HepG2 (cell line): Measurements from ENCODE around the gene NOPCHAP1.

ENCODE experiments used
- CEBPG ChIP-seq: IDR thresholded peaks from 2 replicates; pipeline ENCODE4 v1.6.1; 2016
- EP300 ChIP-seq, 3 experiments: sonication (generic) in 1 of 3; formaldehyde crosslinking in 1 of 3; IDR thresholded peaks; 2 replicates each; pipeline versions ENCODE4 v1.5.1 to v1.6.1; 2011 to 2020; ENCODE audit warnings: low read depth in 2 of 3, low read length in 2 of 3, borderline replicate concordance in 1 of 3, improper control_type of control experiment in 1 of 3, mild to moderate bottlenecking in 1 of 3, missing genetic modification reagents in 1 of 3, moderate library complexity in 1 of 3
- EZH2 ChIP-seq: conservative IDR thresholded peaks from 2 replicates; pipeline ENCODE4 v1.6.1; 2012; ENCODE audit warnings: mild to moderate bottlenecking, low read depth, low read length, moderate library complexity
- HNRNPUL1 ChIP-seq: fragments of 200-400 bp; formaldehyde crosslinking; IDR thresholded peaks from 2 replicates; pipeline ENCODE4 v1.6.1; 2017; ENCODE audit warnings: low read depth, mild to moderate bottlenecking, low read length, moderate library complexity
- RARA ChIP-seq: IDR thresholded peaks from 2 replicates; pipeline ENCODE4 v1.6.1; 2016; ENCODE audit warnings: missing genetic modification reagents, missing compliant biosample characterization
- ZNF234 ChIP-seq: sonication (generic); formaldehyde crosslinking; conservative IDR thresholded peaks from 2 replicates; pipeline ENCODE4 v1.5.1; 2020; ENCODE audit warnings: mild to moderate bottlenecking, missing genetic modification reagents
- ZNF331 ChIP-seq: sonication (generic); formaldehyde crosslinking; IDR thresholded peaks from 2 replicates; pipeline ENCODE4 v1.4.0; 2020; ENCODE audit warnings: missing genetic modification reagents
- ZNF558 ChIP-seq: sonication (generic); formaldehyde crosslinking; IDR thresholded peaks from 2 replicates; pipeline ENCODE4 v1.9.0; 2022; ENCODE audit warnings: mild to moderate bottlenecking, missing genetic modification reagents, borderline replicate concordance
- TF ChIP-seq, protein P1 (sequence below): sonication (generic); formaldehyde crosslinking; IDR thresholded peaks from 2 replicates; pipeline ENCODE4 v1.5.0; 2020; ENCODE audit warnings: mild to moderate bottlenecking, missing genetic modification reagents, moderate library complexity
- TF ChIP-seq, protein P2 (sequence below): IDR thresholded peaks from 2 replicates; pipeline ENCODE4 v1.6.1; 2012; ENCODE audit warnings: low read depth, low read length, improper control_type of control experiment

DNA sequence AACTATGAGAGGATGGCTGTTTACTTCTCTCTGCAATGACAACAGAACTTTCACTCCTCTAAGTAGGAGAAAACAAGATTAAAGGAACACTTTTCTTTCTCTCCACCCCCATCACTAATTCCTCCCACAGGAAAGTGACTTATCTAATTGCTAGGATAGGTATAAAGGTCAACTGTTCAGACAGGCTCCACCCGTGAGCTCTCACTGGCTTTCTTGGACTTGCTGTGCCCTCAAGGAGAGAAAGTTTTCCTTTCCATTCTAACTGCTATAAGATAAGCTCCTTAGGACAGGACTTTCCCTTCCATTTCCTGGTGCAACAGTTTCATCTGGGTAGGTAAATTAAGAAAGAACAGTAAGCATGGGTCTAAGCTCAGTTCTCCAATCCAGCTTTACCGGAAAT is 32.8 kb upstream of the NOPCHAP1 start:
- TF ChIP-seq RARA (CRISPR knock-in tag) (no peak), ZNF331 (no peak), ZNF234 (CRISPR knock-in tag) (no peak), EP300 (IDR thresholded peaks at IDR 0.05; ENCODE audit: low read depth in 2 of 2, low read length in 2 of 2) (no peak), EP300 (CRISPR knock-in tag; IDR thresholded peaks at IDR 0.05; ENCODE audit: borderline replicate concordance) (no peak), HNRNPUL1 (no peak), EZH2 (no peak), CEBPG (CRISPR knock-in tag) (no peak), ZNF558 (CRISPR knock-in tag) (no peak)
- TF ChIP-seq, protein P1, sequence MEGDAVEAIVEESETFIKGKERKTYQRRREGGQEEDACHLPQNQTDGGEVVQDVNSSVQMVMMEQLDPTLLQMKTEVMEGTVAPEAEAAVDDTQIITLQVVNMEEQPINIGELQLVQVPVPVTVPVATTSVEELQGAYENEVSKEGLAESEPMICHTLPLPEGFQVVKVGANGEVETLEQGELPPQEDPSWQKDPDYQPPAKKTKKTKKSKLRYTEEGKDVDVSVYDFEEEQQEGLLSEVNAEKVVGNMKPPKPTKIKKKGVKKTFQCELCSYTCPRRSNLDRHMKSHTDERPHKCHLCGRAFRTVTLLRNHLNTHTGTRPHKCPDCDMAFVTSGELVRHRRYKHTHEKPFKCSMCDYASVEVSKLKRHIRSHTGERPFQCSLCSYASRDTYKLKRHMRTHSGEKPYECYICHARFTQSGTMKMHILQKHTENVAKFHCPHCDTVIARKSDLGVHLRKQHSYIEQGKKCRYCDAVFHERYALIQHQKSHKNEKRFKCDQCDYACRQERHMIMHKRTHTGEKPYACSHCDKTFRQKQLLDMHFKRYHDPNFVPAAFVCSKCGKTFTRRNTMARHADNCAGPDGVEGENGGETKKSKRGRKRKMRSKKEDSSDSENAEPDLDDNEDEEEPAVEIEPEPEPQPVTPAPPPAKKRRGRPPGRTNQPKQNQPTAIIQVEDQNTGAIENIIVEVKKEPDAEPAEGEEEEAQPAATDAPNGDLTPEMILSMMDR: no peak
- TF ChIP-seq, protein P2, sequence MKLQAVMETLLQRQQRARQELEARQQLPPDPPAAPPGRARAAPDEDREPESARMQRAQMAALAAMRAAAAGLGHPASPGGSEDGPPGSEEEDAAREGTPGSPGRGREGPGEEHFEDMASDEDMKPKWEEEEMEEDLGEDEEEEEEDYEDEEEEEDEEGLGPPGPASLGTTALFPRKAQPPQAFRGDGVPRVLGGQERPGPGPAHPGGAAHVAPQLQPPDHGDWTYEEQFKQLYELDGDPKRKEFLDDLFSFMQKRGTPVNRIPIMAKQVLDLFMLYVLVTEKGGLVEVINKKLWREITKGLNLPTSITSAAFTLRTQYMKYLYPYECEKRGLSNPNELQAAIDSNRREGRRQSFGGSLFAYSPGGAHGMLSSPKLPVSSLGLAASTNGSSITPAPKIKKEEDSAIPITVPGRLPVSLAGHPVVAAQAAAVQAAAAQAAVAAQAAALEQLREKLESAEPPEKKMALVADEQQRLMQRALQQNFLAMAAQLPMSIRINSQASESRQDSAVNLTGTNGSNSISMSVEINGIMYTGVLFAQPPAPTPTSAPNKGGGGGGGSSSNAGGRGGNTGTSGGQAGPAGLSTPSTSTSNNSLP: no peak
